Suprapubic skin (tissue), 3 donors: ENCODE data around the gene RNF121.
"Not testable (repeated sequence)": the region's sequence is repeated elsewhere in the genome, so short reads cannot be mapped to it uniquely, and the experiment has no call there.

ENCODE experiments used
- POLR2AphosphoS5 ChIP-seq, 3 donors: sonication (generic); formaldehyde crosslinking; IDR thresholded peaks; one replicate each; pipeline ENCODE4 v1.6.1; 2017; ENCODE audit warnings: antibody characterized with exemption in 3 of 3
- TF ChIP-seq, protein P1 (sequence below), 2 donors: fragments of 200-600 bp in 1 of 2; fragments of 450-650 bp in 1 of 2; sonication (generic) in 1 of 2; IDR thresholded peaks; one replicate each; pipeline ENCODE4 v1.5.1; 2016 to 2019; ENCODE audit warnings: antibody characterized with exemption in 2 of 2, mild to moderate bottlenecking in 1 of 2, moderate library complexity in 1 of 2

DNA sequence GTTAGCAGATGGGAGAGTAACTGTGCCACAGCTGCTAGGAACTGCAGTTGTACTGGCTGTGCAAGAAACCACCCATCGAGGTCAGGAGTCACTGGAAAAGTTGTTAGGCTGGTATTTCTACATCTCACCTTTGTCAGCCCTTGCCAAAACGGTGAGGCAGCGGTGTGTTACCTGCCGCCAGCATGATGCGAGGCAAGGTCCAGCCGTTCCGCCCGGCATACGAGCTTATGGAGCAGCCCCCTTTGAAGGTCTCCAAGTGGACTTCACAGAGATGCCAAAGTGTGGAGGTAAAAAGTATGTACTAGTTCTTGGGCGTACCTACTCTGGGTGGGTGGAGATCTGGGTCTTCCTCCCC lies 16.9 kb upstream of the RNF121 start:
- TF ChIP-seq POLR2AphosphoS5 (IDR thresholded peaks at IDR 0.05), result not testable (repeated sequence)
- TF ChIP-seq, protein P1, sequence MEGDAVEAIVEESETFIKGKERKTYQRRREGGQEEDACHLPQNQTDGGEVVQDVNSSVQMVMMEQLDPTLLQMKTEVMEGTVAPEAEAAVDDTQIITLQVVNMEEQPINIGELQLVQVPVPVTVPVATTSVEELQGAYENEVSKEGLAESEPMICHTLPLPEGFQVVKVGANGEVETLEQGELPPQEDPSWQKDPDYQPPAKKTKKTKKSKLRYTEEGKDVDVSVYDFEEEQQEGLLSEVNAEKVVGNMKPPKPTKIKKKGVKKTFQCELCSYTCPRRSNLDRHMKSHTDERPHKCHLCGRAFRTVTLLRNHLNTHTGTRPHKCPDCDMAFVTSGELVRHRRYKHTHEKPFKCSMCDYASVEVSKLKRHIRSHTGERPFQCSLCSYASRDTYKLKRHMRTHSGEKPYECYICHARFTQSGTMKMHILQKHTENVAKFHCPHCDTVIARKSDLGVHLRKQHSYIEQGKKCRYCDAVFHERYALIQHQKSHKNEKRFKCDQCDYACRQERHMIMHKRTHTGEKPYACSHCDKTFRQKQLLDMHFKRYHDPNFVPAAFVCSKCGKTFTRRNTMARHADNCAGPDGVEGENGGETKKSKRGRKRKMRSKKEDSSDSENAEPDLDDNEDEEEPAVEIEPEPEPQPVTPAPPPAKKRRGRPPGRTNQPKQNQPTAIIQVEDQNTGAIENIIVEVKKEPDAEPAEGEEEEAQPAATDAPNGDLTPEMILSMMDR (IDR thresholded peaks at IDR 0.05), result not testable (repeated sequence)
